Endothelial cell of umbilical vein (primary cell): ENCODE measurements around the gene RAD51B. TPM values are rescaled to one million over a fixed set of nuclear protein-coding genes. Genes with fewer than 3 reads are reported as not detected.

Source experiments
- BruUV-seq: library from RNA; stranded (reverse); fragments of 400-500 nt; replicated peaks from 2 replicates; lab custom pipeline; 2021; lab: Mats Ljungman, UMichigan
- CTCF ChIA-PET: fragments of 300-600, 350-600 bp; sonication (Branson Sonifier 250); formaldehyde crosslinking; loops from one replicate; lab custom pipeline; 2021; ENCODE audit warnings: antibody characterized with exemption, inconsistent platforms; lab: Charles Lee
- POLR2A ChIA-PET: fragments of 300-600, 350-600 bp; sonication (Branson Sonifier 250); formaldehyde crosslinking; loops from one replicate; lab custom pipeline; 2021; ENCODE audit warnings: antibody characterized with exemption, inconsistent platforms; lab: Charles Lee
- DNase-seq: peaks from one replicate; pipeline ENCODE4 v3.0.0-alpha.2; 2011; ENCODE audit warnings: low read depth, low spot score
- FAIRE-seq: peaks from 2 replicates; lab custom pipeline; 2011; peaks lifted over from hg19 to GRCh38; lab: Jason Lieb, UNC
- H2AFZ ChIP-seq: 2 replicates; pipeline ENCODE4 v1.6.0; 2012; ENCODE audit warnings: low read depth, low read length, control low read depth, inconsistent platforms
- H3K27ac ChIP-seq: 2 replicates; pipeline ENCODE4 v1.5.1; 2011; ENCODE audit warnings: low read depth, mild to moderate bottlenecking, control low read depth, low read length, moderate library complexity; ENCODE audit not compliant: insufficient read depth
- H3K27me3 ChIP-seq, 2 experiments: 2 replicates each; pipeline versions ENCODE4 v1.6.0 to v1.6.1; 2011; ENCODE audit warnings: low read length in 2 of 2, mixed read lengths in 1 of 2; ENCODE audit not compliant: control insufficient read depth in 2 of 2, insufficient read depth in 2 of 2
- H3K36me3 ChIP-seq, 2 experiments: 2 replicates in 1 of 2; 3 replicates in 1 of 2; pipeline ENCODE4 v1.5.1; 2011; ENCODE audit warnings: low read length in 2 of 2, mild to moderate bottlenecking in 1 of 2, moderate library complexity in 1 of 2; ENCODE audit not compliant: control insufficient read depth in 2 of 2, insufficient read depth in 2 of 2; ENCODE audit errors: extremely low read depth in 1 of 2
- H3K4me1 ChIP-seq: 3 replicates; pipeline ENCODE4 v1.5.1; 2011; ENCODE audit warnings: mild to moderate bottlenecking, low read length; ENCODE audit not compliant: control insufficient read depth, insufficient read depth; ENCODE audit errors: extremely low read depth
- H3K4me2 ChIP-seq: 2 replicates; pipeline ENCODE4 v1.6.1; 2011; ENCODE audit warnings: low read length, control low read depth, mixed read lengths; ENCODE audit not compliant: insufficient read depth
- H3K4me3 ChIP-seq, 3 experiments: fragments of 200-600 bp in 1 of 3; sonication (generic), shearing (Covaris generic) in 1 of 3; replicated peaks in 1 of 3; 2 replicates each; pipeline ENCODE4 v1.5.1; 2011 to 2016; ENCODE audit warnings: control low read depth in 3 of 3, low read length in 3 of 3, mild to moderate bottlenecking in 2 of 3, inconsistent platforms in 1 of 3, low read depth in 1 of 3, moderate library complexity in 1 of 3; ENCODE audit not compliant: insufficient read depth in 1 of 3
- H3K79me2 ChIP-seq: 2 replicates; pipeline ENCODE4 v1.6.0; 2012; ENCODE audit warnings: low read length, inconsistent platforms; ENCODE audit not compliant: control insufficient read depth, insufficient read depth
- H3K9ac ChIP-seq: replicated peaks from 2 replicates; pipeline ENCODE3; 2011; ENCODE audit warnings: low read length, control low read depth; ENCODE audit not compliant: insufficient read depth; ENCODE audit errors: extremely low read depth
- H3K9me1 ChIP-seq: replicated peaks from 3 replicates; pipeline ENCODE4 v1.6.0; 2011; ENCODE audit warnings: mild to moderate bottlenecking, low read length; ENCODE audit not compliant: control insufficient read depth, insufficient read depth; ENCODE audit errors: extremely low read depth
- H3K9me3 ChIP-seq: replicated peaks from 2 replicates; pipeline ENCODE4 v1.5.1; 2012; ENCODE audit warnings: low read length, inconsistent platforms; ENCODE audit not compliant: control insufficient read depth, insufficient read depth
- H4K20me1 ChIP-seq: replicated peaks from 2 replicates; pipeline ENCODE3; 2011; ENCODE audit warnings: mild to moderate bottlenecking, low read length; ENCODE audit not compliant: control insufficient read depth, insufficient read depth; ENCODE audit errors: extremely low read depth
- CTCF ChIP-seq, 2 donors: IDR thresholded peaks; 1 replicate in 1 of 2; 2 replicates in 1 of 2; pipeline ENCODE4 v1.5.1; 2011; ENCODE audit warnings: low read length in 2 of 2, mild to moderate bottlenecking in 2 of 2, moderate library complexity in 2 of 2, control low read depth in 1 of 2, inconsistent platforms in 1 of 2, low read depth in 1 of 2; ENCODE audit not compliant: insufficient read depth in 1 of 2; ENCODE audit errors: extremely low read depth in 1 of 2
- EZH2 ChIP-seq: IDR thresholded peaks from 2 replicates; pipeline ENCODE4 v1.6.1; 2012; ENCODE audit warnings: borderline replicate concordance, low read depth, mild to moderate bottlenecking, moderate library complexity, low read length, inconsistent platforms; ENCODE audit not compliant: severe bottlenecking
- FOS ChIP-seq: IDR thresholded peaks from 2 replicates; pipeline ENCODE4 v1.6.1; 2011; ENCODE audit warnings: mild to moderate bottlenecking, low read length, moderate library complexity, borderline replicate concordance; ENCODE audit not compliant: insufficient read depth
- GATA2 ChIP-seq: IDR thresholded peaks from 2 replicates; pipeline ENCODE4 v1.7.0; 2011; ENCODE audit warnings: low read depth, mild to moderate bottlenecking, moderate library complexity, mixed read lengths, low read length; ENCODE audit not compliant: insufficient read length, insufficient read depth
- JUN ChIP-seq: IDR thresholded peaks from 2 replicates; pipeline ENCODE4 v1.6.1; 2011; ENCODE audit warnings: borderline replicate concordance, low read depth; ENCODE audit not compliant: insufficient read length, insufficient read depth
- MYC ChIP-seq: IDR thresholded peaks from one replicate; pipeline ENCODE4 v1.6.1; 2011; ENCODE audit warnings: mild to moderate bottlenecking, low read depth, low read length
- POLR2A ChIP-seq: IDR thresholded peaks from 2 replicates; pipeline ENCODE4 v1.6.1; 2012; ENCODE audit warnings: low read depth, mild to moderate bottlenecking, control low read depth, low read length
- POLR2AphosphoS5 ChIP-seq: IDR thresholded peaks from 2 replicates; pipeline ENCODE4 v1.6.1; 2012; ENCODE audit warnings: low read depth, mild to moderate bottlenecking, control low read depth, low read length, moderate library complexity; ENCODE audit not compliant: insufficient read depth
- dilution Hi-C: fragments of 300-500 bp; cut with MboI; formaldehyde crosslinking; loops from one replicate; pipeline ENCODE4 v1.15.0; 2019; ENCODE audit warnings: low sequenced_read_pairs; ENCODE audit not compliant: extremely low pct_ligation_motif_present
- intact Hi-C: fragments of 100-400 bp; cut with micrococcal nuclease; formaldehyde crosslinking; loops from one replicate; pipeline ENCODE4 v1.10.0; 2022
- polyA plus RNA-seq, 4 experiments: library from polyadenylated mRNA; depleted of rRNA in 3 of 4; stranded (reverse) in 3 of 4; unstranded in 1 of 4; fragments of >200 nt; gene quantifications; 2 replicates each; pipeline versions ENCODE4 v1.2.1 to v1.2.3, GENCODE V29; 2011 to 2012; ENCODE audit warnings: missing spikeins in 1 of 4
- total RNA-seq: library from RNA; stranded (reverse); gene quantifications from 2 replicates; pipeline ENCODE4 v1.2.3, GENCODE V29; 2021
- TF ChIP-seq, protein P1 (sequence below): IDR thresholded peaks from 2 replicates; pipeline ENCODE4 v1.6.1; 2011; ENCODE audit not compliant: insufficient read depth, insufficient read length

The RAD51B gene
- total and polyA plus RNA-seq, 2 donors (not counting 3 experiments of a cell fraction or from before 2014, with no cell fraction given) = 3.9 to 19.0 TPM

GRCh38 chr14:67941456-67942018 lies 122.0 kb downstream of the RAD51B start:
- Histone ChIP-seq H3K27ac (no peak overlapping the region), H3K9me1 (no peaks in the 10 kb centered on the region), H3K4me1 (peaks cover 12% of the 10 kb centered on the region), H3K27me3 (no peaks in the 10 kb centered on the region), H3K4me2 (no peak overlapping the region), H4K20me1 (no peaks in the 10 kb centered on the region), H3K79me2 (no peaks in the 10 kb centered on the region), H2AFZ (no peak overlapping the region), H3K9ac (no peak overlapping the region), H3K4me3 (no peak overlapping the region), H3K9me3 (no peaks in the 10 kb centered on the region), H3K36me3 (no peaks in the 10 kb centered on the region)
- peak; percentile 28 for FAIRE-seq
- DNase-seq = no peak
- TF ChIP-seq JUN = no peak
- no peak for TF ChIP-seq MYC
- TF ChIP-seq, protein P1, sequence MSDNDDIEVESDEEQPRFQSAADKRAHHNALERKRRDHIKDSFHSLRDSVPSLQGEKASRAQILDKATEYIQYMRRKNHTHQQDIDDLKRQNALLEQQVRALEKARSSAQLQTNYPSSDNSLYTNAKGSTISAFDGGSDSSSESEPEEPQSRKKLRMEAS = no peak
- TF ChIP-seq FOS = no peak
- no peak for TF ChIP-seq EZH2
- no peak for TF ChIP-seq GATA2
- TF ChIP-seq POLR2A = no peak
- TF ChIP-seq POLR2AphosphoS5 = no peak
- TF ChIP-seq CTCF (IDR thresholded peaks at IDR 0.05; ENCODE audit: extremely low read depth in 1 of 2, insufficient read depth in 1 of 2, low read depth in 1 of 2, low read length in 2 of 2) = no peak
- ChIA-PET CTCF (interaction anchor here (0.7 to 3.6 kb wide), 9 partner anchors 8 to 902 kb away, joined by 3 to 24 read pairs (median 3); no protein-coding TSS in a partner anchor), POLR2A (interaction anchor here (1.2 kb wide), 1 partner anchor 852 kb away, joined by 3 read pairs; the partner anchor contains the start of gene ZFP36L1)
- dilution Hi-C loops (loop anchor here (25.0 kb wide), 1 partner anchor 871 kb away; no protein-coding TSS in a partner anchor), intact Hi-C loops (loop anchor here (5.0 to 10.0 kb wide), 3 partner anchors 516 to 743 kb away; no protein-coding TSS in a partner anchor)
- no TSS peak for BruUV-seq
